Measurements from ENCODE around the gene ASXL1.

The ASXL1 gene

DNA sequence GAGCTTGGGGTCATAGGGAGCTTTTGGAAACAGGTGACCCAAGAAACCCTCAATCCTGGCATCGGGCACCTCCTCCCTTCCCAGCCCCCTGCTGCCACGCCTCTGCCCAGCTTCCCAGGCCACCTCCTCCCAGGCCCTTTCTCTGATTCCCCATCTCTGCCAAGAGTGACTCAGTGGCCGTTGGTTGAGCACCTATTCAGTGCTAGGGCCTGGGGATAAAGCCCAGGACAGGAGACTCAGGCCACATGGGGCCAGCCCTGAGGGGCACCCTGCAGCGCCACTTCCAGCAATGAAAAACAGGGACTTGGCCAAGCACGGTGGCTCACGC is 110.1 kb downstream of the ASXL1 start:
- DNase-seq, result no peak

DNA sequence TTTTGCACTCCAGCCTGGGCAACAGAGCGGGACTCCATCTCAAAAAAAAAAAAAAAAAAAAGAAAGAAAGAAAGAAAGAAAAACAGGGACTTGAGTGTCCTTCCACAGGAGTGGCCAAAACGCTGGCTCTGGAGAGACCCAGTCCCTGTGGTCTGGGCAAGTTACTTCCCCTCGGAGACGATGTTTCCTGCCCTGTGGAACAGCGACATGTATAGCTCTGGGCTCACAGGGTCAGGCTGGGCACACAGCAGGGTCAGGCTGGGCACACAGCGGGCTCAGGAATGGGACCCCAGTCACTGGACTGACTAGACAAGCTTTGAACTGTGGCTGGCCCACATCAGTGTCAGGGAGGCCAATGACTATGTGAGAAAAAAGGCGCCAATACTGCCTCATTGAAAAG is 110.7 kb downstream of the ASXL1 start:
- no peak for DNase-seq

DNA sequence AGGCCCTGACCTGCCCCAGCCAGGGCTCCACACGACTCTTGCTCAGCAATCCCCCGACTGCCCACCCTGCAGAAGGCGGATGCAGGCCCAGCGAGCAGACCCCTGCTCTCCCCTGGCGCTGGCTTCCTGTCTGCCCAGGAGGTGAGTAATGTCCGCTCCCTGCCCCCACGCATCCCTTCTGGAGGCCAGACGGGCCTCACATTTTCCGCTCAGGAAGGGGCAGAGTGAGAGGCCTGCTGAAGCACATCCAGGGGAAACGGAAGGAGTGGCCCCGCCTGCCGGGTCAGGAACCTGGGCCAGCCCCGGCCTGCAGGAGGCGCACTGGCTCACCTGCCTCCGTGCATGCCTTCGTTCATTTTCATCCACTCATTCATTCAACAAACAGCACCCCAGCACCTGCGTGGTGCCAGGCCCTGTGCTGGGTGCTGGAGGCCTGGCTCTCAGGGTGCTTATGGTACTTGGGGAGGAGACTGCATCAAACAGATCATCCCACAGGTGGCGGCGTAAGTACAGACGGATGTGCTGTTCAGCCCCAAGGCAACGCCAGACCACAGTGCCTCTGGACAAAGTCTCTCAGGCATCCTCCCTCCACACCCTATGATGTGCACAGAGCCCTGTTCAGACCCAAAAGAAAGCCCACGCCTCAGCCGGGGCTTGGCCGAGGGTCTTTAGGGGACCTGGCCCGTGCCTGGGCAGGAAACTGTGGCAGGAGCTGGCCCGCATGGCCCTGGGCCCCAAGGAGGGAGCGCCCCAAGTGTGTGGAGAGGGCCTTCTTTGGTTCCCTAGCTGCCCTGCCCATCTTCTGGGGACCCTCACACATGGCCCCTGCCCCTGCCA is 112.1 kb downstream of the ASXL1 start:
- DNase-seq, result no peak

DNA sequence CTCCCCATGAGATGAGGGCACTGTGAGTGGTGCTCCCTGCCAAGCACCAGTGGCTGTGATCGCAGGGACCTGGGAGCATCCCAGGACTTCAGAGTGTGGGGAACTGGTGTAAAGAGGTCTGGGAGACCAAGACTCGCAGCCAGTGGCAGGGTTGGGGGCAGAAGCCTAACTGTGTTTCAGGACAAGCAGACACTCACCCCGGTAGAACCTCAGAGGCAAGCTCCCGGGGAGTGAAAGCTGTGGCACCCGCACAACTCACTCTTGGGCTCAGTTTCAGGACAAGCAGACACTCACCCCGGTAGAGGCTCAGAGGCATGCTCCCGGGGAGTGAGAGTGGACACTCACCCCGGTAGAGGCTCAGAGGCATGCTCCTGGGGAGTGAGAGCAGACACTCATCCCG is 112.8 kb downstream of the ASXL1 start:
- no peak for DNase-seq

DNA sequence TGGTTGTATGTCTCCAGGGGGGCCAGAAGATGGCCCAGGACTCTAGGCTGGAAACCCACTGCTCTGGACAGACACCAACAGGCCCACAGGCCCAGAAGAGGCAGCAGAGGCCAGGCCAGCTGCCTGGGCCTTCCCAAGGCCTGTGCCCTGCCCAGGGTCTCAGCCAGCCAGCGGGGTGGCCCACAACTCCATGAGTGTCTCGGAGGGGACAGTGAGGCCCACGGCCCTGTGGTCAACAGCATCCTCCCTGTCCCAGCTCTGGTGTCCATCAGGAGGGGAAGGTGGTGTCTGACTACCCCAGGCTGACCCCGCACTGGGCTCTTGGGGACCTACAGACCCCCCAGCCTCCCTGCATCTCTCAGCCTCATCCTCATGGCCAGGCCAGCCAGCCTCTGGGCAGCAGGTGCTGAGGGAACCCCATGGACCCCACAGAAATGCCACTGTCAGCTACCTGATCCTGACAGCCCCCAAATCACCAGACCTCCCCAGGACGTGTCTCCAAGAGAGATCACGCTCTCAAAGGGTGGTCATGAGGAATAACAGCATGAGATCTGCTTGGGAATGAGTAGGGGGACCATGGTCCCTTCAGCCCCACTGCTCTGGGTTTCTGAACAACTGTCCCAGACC is 114.6 kb downstream of the ASXL1 start:
- DNase-seq, result no peak

DNA sequence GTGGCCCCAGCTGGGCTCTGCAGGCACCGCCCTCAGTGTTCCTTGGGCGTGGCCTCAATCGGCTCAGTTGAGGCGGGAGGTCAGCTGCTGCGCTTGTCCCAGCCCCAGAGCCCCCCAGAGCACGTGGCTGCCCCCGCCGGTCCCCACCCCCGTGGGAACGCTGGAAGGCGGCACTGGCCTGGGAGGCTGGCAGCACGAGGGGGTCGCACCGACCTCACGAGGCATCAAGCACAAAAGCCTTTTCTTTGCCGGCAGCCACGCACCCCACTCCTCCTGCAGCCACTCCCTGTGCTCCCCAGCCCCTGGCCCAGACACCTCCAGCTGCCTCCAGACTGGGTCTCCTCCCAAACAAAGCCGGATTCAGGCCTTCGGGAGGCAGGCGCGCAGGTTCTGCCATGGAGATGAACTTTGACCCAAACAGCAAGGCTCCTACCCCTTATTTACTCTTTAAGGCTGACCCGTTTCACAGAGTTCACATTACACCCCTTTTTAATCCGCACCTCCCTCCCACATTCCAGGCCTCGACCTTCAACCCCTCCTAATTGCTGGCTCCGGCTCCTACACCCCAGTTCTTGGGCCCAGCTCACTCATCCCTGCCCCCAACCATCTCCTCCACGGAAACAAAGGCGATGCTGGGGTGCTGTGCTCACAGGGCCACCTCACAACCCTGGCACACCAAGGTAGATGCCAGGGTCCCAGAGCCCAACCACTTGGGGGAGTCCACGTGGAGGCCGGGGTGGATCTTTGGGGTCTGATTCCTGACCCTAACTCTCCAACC is 115.3 kb downstream of the ASXL1 start:
- no peak for DNase-seq

DNA sequence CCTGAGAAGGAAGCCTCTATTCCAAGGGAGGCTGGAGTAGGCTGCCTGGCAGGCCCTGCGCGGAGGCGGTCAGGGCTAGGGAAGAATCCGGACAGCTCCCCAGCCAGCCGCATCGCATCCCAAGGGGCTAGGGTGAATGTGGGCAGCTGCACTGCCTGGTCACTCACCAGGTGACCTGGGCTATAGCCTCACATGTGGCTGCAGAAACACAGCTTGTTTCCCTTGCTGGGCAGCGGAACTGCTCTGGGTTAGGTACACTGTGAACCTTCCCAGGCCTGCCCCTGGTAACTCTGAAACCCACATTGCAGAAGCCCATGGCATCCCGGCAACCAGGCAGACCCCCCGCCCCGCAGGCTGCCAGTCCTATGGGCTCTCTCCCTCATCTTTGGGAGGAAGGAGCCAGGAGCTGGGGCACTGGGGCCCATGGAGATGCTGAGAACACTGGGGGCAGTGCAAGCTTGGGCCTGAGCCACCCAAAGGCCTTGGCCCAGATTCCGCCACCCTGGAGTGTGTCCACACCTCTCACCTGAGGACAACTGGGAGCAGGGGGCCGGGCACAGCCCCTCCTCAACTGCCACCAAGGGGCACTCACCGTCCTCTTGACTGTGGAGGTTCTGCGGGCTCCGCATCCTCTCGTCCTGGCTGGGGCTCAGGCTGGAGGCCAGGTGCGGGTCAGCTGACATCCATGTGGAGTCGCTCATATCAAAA is 116.0 kb downstream of the ASXL1 start:
- no peak for DNase-seq

DNA sequence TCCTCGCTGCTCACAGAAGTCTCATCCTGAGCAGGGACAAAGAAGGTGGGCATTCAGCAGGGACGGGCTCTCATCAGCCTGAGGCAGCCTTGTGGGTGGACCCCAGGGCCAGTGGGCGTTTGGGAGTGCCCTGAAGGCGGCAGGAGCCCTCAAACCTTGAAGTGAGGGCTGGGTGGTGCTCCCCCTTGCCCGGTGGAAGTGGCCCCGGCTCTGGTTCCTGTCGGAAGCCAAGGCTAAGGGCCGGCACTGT is 116.5 kb downstream of the ASXL1 start:
- no peak for DNase-seq

DNA sequence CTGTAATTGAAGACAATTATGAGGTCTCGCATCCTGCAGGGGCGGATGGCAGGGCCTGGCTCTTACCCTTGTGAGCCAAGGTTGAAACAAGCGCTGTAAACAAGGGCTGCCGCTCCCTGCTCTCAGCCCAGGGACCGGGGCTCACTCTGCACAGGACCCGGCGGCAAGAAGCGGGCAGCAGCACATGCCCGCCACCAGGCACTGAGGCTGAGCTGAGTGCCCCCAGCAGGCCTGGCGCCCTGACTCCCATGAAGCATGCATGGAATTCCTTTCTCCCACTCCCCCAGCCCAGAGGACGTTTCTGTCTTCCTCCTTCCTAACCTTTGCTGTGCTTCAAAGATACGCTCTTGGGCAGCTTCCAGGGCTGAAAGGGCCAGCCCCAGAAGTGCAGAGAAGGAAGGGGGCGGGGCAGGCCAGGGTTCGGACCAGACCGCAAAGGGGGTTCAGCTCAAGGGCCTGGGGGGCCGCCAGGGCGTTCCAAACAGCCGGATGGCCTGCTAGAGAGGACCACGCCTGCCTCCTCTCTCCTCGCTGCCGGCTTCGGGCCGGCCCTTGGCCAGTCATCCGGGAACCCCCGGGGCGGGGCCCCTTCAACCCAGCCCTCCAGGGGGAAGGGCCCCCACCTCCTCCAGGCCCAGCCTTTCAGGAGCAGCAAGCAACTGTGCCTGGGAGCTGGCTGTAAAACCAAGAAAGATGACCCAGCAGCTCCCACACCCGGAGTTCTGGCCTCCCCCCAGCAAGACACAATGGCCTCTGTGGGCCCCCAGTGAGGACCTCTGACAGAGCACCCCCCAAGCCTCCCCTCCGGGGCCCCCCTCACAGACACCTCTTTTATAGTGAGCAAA is 117.1 kb downstream of the ASXL1 start:
- DNase-seq, result no peak

DNA sequence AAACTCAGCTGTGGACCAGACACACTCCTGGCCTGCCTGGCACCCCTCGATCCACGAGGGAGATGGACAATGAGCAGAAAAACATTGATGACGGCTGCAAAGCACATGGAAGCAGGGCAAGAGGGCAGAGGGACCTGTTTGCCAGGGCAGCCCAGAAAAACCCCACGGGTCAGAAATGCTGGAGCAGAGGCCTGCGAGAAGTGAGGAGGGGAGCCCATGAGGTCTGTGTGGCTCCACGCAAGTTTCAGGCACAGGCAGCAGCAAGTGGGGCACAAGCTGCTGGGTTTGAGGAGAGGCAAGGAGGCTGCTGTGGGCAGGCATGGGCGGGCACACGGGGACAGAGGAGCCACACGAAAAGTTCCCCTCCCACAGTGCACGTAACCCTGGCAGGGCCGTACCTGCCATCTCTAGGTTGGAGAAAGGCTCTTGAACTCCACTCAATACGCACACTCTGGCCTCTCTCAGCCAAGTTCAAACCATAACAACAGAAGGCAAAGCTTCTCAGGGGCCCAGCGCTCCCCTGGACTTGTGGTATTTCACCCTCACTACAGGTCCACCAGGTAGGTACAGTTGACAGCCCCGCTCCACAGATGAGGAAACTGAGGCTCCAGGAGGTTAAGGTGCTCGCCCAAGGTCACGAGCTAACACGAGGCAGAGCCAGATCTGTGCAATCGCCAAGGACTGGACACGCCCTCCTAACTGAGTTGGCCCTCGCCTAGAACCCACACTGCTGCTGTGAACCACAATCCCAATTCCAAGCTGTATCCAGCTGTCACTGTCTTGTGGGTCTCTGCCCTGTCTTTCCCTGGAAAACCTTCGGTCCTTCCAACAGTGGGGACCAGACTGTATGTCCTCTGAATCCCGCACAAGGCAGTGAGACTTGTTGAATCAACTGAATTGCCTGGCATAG is 118.8 kb downstream of the ASXL1 start:
- no peak for DNase-seq

DNA sequence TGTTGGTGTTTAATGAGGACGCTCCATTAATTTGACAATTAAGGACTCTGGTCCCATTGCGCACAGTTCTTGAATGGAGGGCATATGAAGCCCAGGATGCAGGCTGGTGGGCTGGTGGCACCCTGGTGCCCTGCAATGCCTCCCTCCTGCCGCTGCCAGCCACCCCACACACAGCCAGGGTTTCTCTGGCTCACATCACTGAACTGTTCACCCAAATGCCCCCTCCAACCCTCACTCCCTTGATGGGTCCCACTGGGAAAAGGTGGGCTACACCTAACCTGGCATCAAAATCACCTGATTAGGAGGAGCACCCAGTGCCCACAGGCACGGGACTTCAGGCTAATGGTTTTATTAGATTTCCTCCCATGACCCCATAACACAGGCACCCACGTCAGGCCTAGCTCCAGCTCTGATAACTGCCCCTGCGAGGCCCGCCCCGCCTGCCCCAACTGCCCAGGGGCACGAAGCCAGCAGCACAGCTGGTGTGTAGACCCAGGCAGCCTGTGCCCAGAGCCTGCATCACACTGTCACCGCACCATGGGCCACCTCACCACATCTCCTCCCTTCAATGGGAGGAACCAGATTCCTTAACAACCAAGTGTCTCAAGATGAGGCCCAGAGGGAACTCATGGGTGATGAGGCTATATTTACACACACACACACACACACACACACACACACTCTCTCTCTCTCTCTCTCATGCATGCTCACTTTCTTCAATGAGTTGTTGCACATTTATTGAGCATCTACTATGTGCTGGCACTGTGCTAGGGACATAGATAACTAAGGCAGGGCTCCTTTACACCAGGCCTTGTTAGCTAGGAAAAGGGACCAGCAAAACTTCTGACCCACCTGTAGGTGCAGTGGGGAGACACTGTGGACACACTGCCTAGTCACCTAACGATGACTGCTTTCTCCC is 119.7 kb downstream of the ASXL1 start:
- no peak for DNase-seq

DNA sequence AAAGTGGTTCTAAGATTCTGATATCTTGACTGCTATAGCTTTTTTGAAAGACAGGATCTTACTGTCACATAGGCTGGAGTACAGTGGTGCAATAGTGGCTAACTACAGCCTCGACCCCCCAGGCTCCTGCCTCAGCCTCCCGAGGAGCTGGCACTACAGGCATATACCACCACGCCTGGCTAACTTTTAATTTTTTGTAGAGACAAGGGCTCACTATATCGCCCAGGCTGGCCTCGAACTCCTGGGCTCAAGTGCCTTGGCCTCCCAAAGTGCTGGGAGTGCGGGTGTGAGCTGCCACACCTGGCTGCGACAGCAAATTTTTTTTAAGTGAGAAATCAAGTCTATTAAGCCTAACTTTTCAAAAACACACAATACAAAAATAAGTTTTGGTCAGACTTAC is 120.4 kb downstream of the ASXL1 start:
- no peak for DNase-seq

DNA sequence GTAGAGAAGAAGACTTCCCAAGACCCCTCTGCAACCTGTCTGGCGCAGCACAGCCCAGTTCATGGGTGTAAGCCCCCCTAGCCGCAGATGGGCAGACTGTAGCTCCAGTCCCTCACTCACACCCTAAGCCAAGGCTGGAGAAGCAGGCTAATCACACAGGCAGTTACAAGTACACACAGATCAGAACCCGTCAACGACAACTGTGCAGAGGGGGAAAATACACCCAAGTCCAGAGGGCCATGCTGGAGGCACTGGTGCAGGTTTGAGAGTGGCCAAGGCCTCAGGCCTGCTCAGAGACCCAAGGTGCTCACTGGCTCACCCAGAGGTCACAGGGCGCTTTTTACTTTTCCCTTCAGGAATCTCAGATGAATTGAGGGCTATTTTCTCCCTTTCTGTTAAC is 120.9 kb downstream of the ASXL1 start:
- no peak for DNase-seq

DNA sequence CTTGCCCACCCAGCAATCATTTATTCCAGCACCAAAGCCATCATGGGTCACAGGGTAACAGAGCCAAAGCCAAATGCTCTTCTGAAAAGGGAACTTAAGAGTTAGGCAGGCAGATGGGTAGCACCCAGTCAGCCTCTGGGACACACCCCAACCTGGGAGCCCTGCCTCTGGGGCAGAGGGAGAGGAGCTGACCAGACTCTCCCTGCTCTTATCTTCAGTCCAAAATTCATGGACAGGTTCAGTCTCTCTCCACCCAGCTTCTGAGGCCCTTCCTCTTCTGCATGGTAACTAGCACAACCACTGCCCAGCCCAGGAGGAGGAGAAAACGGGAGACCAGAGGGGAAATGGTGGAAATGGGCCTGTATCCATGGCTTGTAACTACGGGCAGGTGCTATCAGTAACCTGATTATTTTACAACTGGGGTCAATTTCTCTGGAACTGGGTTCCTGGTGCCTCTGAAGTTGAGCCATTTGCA is 121.6 kb downstream of the ASXL1 start:
- DNase-seq, result no peak

DNA sequence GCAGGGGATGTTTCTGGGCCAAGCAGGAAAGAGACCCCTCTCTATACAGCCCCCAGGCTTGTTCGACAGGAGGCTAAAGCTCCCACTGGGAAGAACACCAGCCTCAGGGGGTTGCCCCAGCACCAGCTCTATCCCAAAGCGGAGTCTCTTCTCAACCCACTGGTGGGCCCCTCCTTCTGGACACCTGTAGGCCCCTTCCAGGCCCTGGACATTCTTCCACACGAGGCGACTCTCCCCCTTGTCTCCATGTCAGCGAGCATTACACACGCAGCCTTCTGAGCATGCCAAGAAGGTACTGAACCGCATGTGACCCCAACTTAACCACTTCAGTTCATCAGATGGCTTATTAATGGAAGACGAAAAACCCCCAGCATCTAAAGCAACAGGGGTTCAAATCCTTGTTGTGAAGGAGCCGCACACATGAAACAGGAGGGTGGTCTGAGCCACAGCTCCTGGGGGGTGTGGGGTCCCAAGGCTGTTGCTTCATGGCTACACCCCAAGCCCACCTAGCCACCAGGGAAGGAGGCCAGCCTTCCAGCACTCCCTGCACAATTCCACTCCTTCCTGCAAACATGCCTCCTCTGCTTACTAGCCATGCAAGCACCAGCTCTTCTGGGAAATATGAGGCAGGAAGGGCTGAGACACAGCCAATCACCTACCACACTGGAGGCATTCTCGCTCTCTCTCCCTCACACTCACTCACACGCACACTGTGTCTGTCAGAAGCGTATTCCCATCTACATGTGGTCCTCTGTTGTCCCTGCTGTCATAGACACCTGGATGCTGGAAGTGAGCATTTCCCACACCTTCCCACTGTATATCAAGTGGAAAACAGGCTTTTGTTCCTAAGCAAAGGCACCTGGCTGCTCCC is 122.5 kb downstream of the ASXL1 start:
- DNase-seq, result no peak

DNA sequence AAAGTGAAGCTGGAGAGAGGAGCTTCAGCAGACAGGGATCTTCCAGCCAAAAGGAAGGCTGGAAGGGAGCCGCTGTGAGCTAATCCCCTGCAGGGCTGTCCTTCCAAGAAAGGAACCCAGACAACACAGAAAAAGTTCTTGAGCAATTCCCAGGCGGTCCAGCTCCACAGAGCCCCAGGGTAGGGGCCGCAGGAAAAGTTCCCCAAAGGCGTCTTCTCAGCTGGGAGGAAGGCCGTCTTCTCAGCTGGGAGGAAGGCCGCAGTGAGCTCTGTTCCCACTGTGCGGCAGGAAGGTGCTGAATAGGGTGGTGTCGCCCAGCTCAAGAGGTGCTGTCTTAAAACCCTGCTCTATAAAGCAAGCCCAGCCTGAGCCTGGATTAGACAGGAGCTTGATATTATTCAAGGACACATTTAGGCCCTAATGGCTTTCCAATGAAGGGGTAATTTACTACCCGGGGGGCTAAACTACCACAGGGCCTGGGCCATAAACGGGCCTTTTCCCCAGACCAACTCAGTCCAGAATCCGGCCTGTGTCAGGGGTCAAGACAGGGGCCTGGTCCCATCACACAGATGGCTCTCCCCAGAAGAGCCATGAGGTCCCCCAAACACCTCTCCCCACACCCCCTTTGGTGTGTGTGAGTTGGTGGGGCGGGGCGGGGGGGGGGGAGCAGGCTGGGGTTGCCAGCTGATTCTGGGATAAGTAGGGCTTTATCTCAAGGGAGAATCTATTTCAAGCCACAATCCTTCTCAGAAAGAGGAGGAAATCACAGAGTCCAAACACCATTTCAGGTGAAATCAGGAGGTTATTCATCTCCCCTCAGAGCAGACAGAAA is 123.4 kb downstream of the ASXL1 start:
- DNase-seq, result no peak

DNA sequence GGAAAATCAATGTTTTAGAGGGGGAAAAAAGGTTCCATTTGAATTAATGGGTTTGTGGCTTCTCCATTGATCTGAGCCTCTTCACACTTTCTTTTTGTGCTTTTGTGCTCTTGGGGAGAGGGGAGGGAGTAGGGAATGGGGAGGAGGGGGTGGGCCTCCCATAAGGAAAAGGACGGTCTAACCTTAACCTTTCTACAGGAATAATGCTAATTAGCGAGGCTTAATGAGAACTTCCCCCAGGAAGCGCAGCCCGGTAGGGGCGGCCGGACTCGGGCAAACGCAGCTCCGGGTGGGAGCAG is 124.0 kb downstream of the ASXL1 start:
- no peak for DNase-seq

DNA sequence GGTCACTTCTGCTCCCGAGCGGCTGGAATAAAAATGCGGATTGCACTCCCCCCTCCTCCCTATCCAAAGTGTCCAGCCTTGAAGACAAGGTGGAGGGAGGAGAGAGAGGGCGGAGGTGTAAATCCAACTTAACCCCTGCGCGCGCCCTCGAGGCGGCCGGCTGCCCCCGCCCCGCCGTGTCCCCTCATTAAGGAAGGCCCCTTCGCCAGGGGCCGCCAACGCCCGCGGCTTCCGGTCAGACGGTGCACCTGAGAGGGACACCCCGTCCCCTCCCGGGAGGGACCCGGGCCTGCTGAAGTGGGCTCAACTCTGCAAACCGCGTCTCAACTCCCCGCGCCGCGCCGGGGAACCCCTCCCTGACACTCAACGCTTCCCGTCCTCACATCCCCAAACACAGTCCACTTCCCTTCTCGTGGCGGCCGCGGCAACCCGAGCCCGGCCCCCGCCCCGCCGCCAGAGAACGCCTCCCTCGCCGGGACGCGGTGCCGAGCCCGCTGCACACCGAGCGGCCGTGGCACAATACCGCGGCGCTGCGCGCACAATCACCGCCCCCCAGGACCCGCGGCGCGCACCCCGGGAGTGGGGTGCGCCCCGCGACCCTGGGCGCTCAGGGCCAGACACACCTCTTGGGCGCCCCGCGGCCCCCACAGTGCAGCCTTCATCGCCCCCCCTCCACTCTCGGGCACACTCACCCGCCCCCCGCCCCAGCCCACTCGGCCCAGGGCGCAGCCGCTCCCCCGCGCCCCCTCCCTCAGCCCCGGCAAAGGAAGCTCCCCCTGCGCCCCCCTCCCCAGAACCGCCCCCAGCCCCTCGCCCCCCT is 124.5 kb downstream of the ASXL1 start:
- DNase-seq, result peak in 1 of 2 experiments; percentile 22
